Measurements from ENCODE around the gene PIK3R1. TPM values are rescaled to one million over a fixed set of nuclear protein-coding genes. Genes with fewer than 3 reads are reported as not detected.

PIK3R1 gene
- total RNA-seq, 6 experiments from 2014 or later, result 36.3 to 173 (median 72.8) TPM

DNA sequence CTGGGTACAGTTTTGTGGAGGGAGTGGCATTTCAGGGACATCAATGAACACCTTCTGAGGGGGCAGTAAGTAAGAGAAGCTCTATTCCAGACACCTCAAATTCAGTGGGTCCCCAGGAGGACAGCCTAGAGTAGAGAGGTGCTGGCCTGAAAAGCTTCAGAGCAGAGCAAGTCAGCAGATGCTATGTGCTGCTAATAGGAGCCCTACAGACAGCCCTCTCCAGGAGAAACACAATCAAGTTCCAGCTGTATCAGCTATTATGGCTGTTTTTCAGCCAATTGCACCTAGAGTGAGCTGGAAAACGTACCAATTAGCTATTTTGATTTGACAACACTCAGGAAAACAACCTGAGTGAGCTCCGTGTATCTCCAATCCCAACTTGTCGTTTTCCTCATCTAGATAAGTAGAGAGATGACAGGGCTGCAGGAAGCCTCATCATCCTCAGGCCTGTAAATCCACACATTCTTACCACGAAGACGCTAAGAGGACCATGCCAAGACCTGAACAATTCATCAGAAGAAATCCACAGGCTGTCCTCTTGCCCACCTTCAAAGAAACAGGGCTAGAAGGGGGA, 104.9 kb downstream of the PIK3R1 start:
- peak in 3 of 4 donors; percentile 14 to 40 (median 14) for ATAC-seq
- H3K4me1 ChIP-seq, result peaks cover 0 to 6% (median 0%) of the 10 kb centered on the region in 4 donors
- no peak for TF ChIP-seq POLR2A (IDR thresholded peaks at IDR 0.05)
- TF ChIP-seq, protein P1, sequence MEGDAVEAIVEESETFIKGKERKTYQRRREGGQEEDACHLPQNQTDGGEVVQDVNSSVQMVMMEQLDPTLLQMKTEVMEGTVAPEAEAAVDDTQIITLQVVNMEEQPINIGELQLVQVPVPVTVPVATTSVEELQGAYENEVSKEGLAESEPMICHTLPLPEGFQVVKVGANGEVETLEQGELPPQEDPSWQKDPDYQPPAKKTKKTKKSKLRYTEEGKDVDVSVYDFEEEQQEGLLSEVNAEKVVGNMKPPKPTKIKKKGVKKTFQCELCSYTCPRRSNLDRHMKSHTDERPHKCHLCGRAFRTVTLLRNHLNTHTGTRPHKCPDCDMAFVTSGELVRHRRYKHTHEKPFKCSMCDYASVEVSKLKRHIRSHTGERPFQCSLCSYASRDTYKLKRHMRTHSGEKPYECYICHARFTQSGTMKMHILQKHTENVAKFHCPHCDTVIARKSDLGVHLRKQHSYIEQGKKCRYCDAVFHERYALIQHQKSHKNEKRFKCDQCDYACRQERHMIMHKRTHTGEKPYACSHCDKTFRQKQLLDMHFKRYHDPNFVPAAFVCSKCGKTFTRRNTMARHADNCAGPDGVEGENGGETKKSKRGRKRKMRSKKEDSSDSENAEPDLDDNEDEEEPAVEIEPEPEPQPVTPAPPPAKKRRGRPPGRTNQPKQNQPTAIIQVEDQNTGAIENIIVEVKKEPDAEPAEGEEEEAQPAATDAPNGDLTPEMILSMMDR (IDR thresholded peaks at IDR 0.05), result no peak
- 91% methylated on average over 3 of the region's 5 CpGs for WGBS (ENCODE audit: insufficient coverage, low coverage, low lambda C conversion rate, missing lambda C conversion rate)
- no peaks in the 10 kb centered on the region for H3K9me3 ChIP-seq
- H3K4me3 ChIP-seq, result no peak overlapping the region
- no peaks in the 10 kb centered on the region for H3K36me3 ChIP-seq
- intact Hi-C loops (cut with DNase I), result no loop called here
- DNase-seq, result no peak
- no peaks in the 10 kb centered on the region for H3K27me3 ChIP-seq
- H3K27ac ChIP-seq, result no peak overlapping the region

DNA sequence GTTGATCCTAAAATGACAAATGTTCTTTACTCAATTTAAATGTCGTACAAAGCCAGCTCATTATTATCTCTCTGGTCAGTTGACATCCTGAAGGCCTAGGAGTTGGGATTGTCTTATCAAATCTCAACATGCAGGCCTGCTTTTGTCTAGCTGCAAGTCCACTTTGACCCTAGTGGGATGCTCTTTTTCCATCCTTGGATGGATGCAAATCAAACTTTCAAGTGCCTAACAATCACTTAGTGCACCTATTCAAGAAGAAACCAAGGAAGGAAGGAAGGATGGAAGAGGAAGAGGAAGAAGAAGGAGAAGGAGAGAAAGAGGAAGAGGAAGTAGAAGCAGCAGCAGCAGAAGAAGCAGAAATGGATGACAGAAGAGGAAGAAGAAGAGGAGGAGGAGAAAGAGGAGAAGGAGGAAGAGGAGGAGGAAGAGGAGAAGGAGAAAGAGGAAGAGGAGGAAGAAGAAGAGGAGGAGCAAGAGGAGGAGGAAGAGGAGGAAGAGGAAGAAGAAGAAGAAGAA, 109.6 kb downstream of the PIK3R1 start:
- no peak overlapping the region for H3K4me3 ChIP-seq
- no peak for ATAC-seq
- H3K27ac ChIP-seq, result no peak overlapping the region
- 75% methylated on average over 1 of the region's 1 CpG for WGBS (ENCODE audit: insufficient coverage, low coverage, low lambda C conversion rate, missing lambda C conversion rate)
- intact Hi-C loops (cut with DNase I), result no loop called here
- no peak for TF ChIP-seq POLR2A (IDR thresholded peaks at IDR 0.05)
- TF ChIP-seq, protein P1 (IDR thresholded peaks at IDR 0.05), result no peak
- H3K4me1 ChIP-seq, result no peaks in the 10 kb centered on the region
- H3K36me3 ChIP-seq, result no peaks in the 10 kb centered on the region
- no peak for DNase-seq
- H3K9me3 ChIP-seq, result no peaks in the 10 kb centered on the region
- no peaks in the 10 kb centered on the region for H3K27me3 ChIP-seq

DNA sequence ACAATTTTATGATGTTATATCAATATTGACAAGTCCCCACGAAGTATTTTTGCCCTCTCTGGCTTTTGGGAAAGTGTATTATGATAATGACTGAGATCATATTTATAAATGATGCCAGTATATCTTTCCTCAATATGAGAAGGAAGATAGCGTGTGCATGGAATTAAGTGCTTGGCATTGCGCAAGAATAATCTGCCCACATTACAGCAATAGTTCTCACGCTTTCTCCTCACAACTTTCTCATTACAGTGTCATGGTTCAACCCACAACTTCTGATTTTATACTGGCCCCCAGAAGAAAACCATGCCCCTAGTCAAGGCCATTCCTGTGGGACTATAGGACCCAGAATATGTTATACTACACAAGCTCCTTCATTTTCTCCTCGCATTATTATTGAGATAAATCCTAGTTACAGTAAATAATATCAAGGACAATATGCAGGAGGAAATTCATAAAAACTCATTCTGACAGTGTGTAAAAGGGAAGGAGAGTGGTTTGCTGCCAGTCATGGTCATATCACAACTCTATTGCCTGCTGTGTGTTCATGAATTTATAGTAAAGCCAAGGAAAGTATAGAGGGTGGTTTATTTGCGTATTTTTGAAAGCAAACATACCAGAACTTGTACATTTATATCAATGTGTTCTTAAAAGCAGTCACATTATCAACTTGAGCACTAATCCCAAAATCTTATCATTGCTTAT, 114.1 kb downstream of the PIK3R1 start:
- no peak overlapping the region for H3K4me3 ChIP-seq
- no peaks in the 10 kb centered on the region for H3K4me1 ChIP-seq
- TF ChIP-seq, protein P1 (IDR thresholded peaks at IDR 0.05), result no peak
- TF ChIP-seq POLR2A (IDR thresholded peaks at IDR 0.05), result no peak
- no peak for DNase-seq
- WGBS (ENCODE audit: insufficient coverage, low coverage, low lambda C conversion rate, missing lambda C conversion rate), result 79% methylated on average over 6 of the region's 6 CpGs
- H3K27ac ChIP-seq, result no peak overlapping the region
- H3K27me3 ChIP-seq, result no peaks in the 10 kb centered on the region
- no peaks in the 10 kb centered on the region for H3K36me3 ChIP-seq
- no peaks in the 10 kb centered on the region for H3K9me3 ChIP-seq
- intact Hi-C loops (cut with DNase I), result no loop called here
- ATAC-seq, result no peak

DNA sequence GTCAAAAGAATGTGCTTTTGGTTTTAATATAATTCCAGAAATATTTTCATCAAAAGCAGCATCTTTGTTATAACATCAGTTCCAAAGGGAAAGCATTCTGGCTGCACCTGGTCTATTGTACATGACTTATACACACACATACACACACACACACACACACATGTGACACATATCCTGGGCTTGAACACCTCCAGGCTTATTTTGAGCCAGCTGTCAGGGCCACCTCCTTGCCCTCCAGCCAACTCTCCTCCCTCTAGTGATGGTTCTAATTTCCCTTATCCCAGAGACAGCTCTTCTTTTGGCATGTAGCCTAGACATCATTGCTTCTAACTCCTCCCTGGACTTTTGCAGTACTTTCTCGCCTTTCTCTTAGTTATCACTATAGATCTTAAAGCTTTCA, 115.0 kb downstream of the PIK3R1 start:
- Histone ChIP-seq H3K9me3 (no peaks in the 10 kb centered on the region), H3K4me1 (no peaks in the 10 kb centered on the region), H3K36me3 (no peaks in the 10 kb centered on the region), H3K4me3 (no peak overlapping the region), H3K27ac (no peak overlapping the region), H3K27me3 (no peaks in the 10 kb centered on the region)
- TF ChIP-seq, protein P1 (IDR thresholded peaks at IDR 0.05), result no peak
- TF ChIP-seq POLR2A (IDR thresholded peaks at IDR 0.05), result no peak
- DNase-seq, result no peak
- 73% methylated on average over 1 of the region's 1 CpG for WGBS (ENCODE audit: insufficient coverage, low coverage, low lambda C conversion rate, missing lambda C conversion rate)
- no peak for ATAC-seq
- intact Hi-C loops (cut with DNase I), result no loop called here
